KMS-11 (cell line): ENCODE results near the gene SYNPO2.

Source experiments
- H2AFZ ChIP-seq: fragments of 200-600 bp; sonication (generic); 2 replicates; pipeline ENCODE4 v1.6.1; 2016; ENCODE audit warnings: antibody characterized with exemption, mixed run types, low read depth
- H3K27ac ChIP-seq: fragments of 200-600 bp; sonication (generic); 2 replicates; pipeline ENCODE4 v1.6.1; 2016; ENCODE audit warnings: mild to moderate bottlenecking, mixed run types
- H3K27me3 ChIP-seq: fragments of 200-600 bp; sonication (generic); 2 replicates; pipeline ENCODE4 v1.6.1; 2017; ENCODE audit warnings: mild to moderate bottlenecking, low read depth, mixed run types, moderate library complexity; ENCODE audit not compliant: insufficient read depth
- H3K36me3 ChIP-seq: fragments of 200-600 bp; sonication (generic); 2 replicates; pipeline ENCODE4 v1.6.1; 2017; ENCODE audit warnings: mild to moderate bottlenecking, mixed run types; ENCODE audit not compliant: insufficient read depth
- H3K4me1 ChIP-seq: fragments of 200-600 bp; sonication (generic); 2 replicates; pipeline ENCODE4 v1.6.1; 2016; ENCODE audit warnings: mild to moderate bottlenecking, low read depth, mixed run types; ENCODE audit not compliant: poor library complexity, severe bottlenecking
- H3K4me2 ChIP-seq: fragments of 200-600 bp; sonication (generic); 2 replicates; pipeline ENCODE4 v1.7.0; 2016; ENCODE audit warnings: mild to moderate bottlenecking, mixed run types
- H3K4me3 ChIP-seq: fragments of 200-600 bp; sonication (generic); IDR thresholded peaks from 2 replicates; pipeline ENCODE4 v1.6.1; 2017; ENCODE audit warnings: low read depth, low read length, mixed read lengths; ENCODE audit not compliant: insufficient read depth
- H3K79me2 ChIP-seq: fragments of 200-600 bp; sonication (generic); 2 replicates; pipeline ENCODE4 v1.6.1; 2016; ENCODE audit warnings: low read depth, mixed run types; ENCODE audit not compliant: insufficient read depth
- H3K9ac ChIP-seq: fragments of 200-600 bp; sonication (generic); 2 replicates; pipeline ENCODE4 v1.6.1; 2016; ENCODE audit warnings: mild to moderate bottlenecking, mixed run types
- H4K20me1 ChIP-seq: fragments of 200-600 bp; sonication (generic); 2 replicates; pipeline ENCODE4 v1.6.1; 2016; ENCODE audit warnings: mild to moderate bottlenecking, mixed run types; ENCODE audit not compliant: insufficient read depth
- TF ChIP-seq, protein P1 (sequence below): fragments of 200-600 bp; sonication (generic); conservative IDR thresholded peaks from 2 replicates; pipeline ENCODE4 v1.6.1; 2017; ENCODE audit warnings: low read depth, mild to moderate bottlenecking, antibody characterized with exemption, low read length, moderate library complexity, mixed read lengths

Gene SYNPO2

DNA sequence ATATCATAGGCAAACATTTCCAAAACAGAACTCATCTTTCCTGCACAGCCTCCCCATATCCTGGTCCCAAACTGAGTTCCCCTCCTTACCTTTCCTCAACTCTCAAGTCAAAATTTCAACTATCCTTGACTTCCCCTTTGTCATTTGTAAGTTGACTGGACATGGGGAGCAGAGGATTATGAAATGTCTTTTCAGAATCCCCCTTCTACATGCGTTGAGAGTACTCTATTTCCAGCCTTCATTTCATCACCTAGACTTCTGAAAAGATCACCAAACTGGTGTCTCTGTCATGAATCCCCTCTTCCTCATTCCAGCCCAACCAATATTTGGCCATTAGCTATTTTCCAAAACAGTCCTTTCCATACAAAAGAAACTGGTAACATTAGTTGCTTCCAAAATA, 95.2 kb downstream of the SYNPO2 start:
- no peak overlapping the region for H3K4me2 ChIP-seq
- H3K27me3 ChIP-seq: no peaks in the 10 kb centered on the region
- no peaks in the 10 kb centered on the region for H3K4me1 ChIP-seq
- H3K27ac ChIP-seq: no peak overlapping the region
- no peaks in the 10 kb centered on the region for H3K36me3 ChIP-seq
- no peaks in the 10 kb centered on the region for H3K79me2 ChIP-seq
- no peak overlapping the region for H3K9ac ChIP-seq
- TF ChIP-seq, protein P1, sequence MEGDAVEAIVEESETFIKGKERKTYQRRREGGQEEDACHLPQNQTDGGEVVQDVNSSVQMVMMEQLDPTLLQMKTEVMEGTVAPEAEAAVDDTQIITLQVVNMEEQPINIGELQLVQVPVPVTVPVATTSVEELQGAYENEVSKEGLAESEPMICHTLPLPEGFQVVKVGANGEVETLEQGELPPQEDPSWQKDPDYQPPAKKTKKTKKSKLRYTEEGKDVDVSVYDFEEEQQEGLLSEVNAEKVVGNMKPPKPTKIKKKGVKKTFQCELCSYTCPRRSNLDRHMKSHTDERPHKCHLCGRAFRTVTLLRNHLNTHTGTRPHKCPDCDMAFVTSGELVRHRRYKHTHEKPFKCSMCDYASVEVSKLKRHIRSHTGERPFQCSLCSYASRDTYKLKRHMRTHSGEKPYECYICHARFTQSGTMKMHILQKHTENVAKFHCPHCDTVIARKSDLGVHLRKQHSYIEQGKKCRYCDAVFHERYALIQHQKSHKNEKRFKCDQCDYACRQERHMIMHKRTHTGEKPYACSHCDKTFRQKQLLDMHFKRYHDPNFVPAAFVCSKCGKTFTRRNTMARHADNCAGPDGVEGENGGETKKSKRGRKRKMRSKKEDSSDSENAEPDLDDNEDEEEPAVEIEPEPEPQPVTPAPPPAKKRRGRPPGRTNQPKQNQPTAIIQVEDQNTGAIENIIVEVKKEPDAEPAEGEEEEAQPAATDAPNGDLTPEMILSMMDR: no peak
- no peak overlapping the region for H3K4me3 ChIP-seq
- no peaks in the 10 kb centered on the region for H4K20me1 ChIP-seq
- no peak overlapping the region for H2AFZ ChIP-seq

DNA sequence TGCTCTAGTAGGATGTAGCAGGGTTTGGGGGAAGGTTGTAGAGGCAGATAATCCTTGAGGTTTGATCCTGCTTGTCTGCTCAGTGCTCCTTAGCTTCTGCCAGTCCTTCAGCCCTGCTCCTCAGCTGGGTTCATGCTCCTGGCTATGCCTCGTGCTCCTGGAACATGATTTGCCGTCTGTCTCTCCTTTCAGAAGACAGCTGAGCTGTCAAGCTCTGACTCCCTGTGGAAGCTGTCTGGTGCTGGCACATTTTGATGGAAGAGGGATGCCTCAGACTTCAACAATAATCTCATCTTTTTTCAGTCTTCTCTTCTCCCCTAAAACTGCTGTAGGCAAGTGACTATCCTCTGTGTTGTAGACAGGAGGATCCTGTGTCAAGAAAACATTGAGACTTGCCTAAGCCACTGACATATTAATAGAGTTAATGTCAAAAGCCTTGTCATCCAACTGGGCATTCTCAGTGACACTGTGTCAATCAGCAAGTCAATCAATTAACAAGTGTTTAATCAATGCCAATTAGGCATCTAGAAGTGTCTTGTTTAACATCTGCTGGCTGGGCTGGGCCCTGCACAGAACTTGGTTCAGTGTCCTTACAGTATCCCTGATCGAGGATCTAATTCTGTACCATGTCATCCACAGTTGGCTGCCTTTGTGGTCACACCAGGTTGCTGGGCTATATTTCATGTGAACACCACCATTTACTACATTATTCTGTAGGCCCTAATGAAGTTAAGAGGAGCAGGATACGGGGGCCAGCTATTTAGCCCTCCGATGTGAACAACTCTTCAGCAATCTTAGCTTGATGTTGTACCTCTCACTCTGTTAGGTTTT, 96.7 kb downstream of the SYNPO2 start:
- Histone ChIP-seq H3K27ac (no peak overlapping the region), H3K4me1 (no peaks in the 10 kb centered on the region), H4K20me1 (no peaks in the 10 kb centered on the region), H3K4me3 (no peak overlapping the region), H3K79me2 (no peaks in the 10 kb centered on the region), H2AFZ (no peak overlapping the region), H3K27me3 (no peaks in the 10 kb centered on the region), H3K36me3 (no peaks in the 10 kb centered on the region), H3K4me2 (no peak overlapping the region), H3K9ac (no peak overlapping the region)
- TF ChIP-seq, protein P1: no peak

DNA sequence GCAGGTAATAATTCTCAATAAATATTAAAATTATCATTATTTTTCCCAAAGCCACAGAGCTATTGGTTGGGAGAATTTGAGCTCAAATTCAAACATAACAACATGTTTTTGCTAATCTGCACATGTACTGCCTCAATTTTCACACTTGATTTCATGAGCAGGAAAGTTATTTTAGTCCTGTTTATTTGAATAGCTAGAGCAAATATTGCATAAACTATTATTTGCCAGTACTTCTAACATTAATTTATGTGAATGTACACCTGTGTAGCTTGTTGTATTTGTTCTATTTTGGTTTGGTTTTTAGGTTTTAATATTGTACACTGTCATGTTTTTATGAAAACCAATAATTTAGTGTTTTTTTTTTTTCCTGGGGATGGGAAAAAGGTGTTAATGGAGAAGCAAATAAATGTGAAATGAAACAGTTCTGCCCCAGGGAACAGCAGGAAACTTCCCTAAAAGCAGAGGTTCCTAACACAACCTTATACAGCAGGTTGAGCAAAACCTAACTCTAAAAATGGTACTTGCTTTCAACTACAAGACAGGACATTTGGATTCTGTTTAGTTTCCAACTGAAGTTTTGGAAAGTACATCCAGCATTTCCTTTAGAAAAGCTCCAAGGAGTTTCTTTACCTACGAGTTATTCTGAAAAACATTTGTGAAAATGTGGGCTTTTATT, 99.4 kb downstream of the SYNPO2 start:
- Histone ChIP-seq H3K4me2 (no peak overlapping the region), H3K36me3 (no peaks in the 10 kb centered on the region), H3K27me3 (no peaks in the 10 kb centered on the region), H3K4me3 (no peak overlapping the region), H3K9ac (no peak overlapping the region), H2AFZ (no peak overlapping the region), H3K79me2 (no peaks in the 10 kb centered on the region), H3K4me1 (no peaks in the 10 kb centered on the region), H3K27ac (no peak overlapping the region), H4K20me1 (no peaks in the 10 kb centered on the region)
- TF ChIP-seq, protein P1: no peak

DNA sequence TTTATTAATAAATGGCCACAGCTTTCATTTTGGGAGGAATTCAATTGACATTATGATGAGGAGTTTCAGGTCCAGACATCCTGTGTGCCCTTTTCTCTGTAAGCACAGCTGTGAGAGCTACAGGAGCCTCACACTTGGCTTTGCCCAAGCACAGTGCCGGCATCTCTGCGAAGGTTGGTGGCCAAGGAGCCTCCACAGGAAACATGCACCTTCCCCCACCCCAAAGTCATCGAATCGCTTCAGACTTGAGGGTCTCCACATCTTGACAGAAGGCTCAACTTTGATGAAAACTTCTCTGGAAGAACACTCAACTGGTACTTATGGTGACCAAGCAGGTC, 100.0 kb downstream of the SYNPO2 start:
- no peaks in the 10 kb centered on the region for H3K4me1 ChIP-seq
- H3K4me2 ChIP-seq: no peak overlapping the region
- TF ChIP-seq, protein P1: no peak
- no peak overlapping the region for H3K4me3 ChIP-seq
- no peak overlapping the region for H2AFZ ChIP-seq
- H3K9ac ChIP-seq: no peak overlapping the region
- no peaks in the 10 kb centered on the region for H3K79me2 ChIP-seq
- no peaks in the 10 kb centered on the region for H3K27me3 ChIP-seq
- no peak overlapping the region for H3K27ac ChIP-seq
- no peaks in the 10 kb centered on the region for H3K36me3 ChIP-seq
- no peaks in the 10 kb centered on the region for H4K20me1 ChIP-seq
